ENCODE results near the gene VPS51.

VPS51 gene

DNA sequence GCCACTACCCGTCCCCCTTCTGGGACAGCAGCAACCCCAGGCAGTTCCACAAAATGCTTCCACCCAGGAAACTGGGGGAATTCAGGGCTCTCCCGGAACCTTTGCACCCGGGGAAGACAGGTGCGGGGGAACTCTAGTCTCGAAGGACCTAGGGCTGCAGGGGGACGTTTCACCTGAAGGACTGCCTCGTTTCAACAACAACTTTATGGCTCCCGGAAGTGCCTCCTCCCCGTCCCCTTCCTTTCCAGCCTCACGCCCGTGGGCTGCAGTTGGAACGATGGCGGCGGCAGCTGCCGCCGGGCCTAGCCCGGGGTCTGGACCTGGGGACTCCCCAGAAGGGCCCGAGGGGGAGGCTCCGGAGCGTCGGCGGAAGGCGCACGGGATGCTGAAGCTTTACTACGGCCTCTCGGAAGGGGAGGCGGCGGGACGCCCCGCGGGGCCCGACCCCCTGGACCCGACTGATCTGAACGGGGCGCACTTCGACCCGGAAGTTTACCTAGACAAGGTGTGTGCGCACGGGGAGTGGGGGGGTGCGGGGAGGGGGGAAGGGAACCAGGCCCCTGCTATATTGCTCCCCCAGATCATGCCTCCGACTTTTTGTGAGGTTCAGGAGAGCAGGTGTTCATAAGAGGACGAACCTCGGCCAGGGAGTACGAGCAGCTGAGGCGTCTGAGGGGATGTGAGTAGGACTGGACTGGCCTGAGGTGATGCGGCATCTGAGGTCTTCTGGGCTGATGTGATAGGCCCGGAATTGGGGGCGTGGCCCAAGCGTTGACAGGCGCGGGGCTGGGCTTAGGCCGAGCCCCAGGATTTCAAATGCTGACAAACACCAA lies at the start of gene VPS51:
Gene VPS51 (plus strand): TSS at position 241 of the 833 bp plus-strand sequence. CDS start 37 bp downstream, at position 278.
- peak; percentile 89 for DNase-seq

DNA sequence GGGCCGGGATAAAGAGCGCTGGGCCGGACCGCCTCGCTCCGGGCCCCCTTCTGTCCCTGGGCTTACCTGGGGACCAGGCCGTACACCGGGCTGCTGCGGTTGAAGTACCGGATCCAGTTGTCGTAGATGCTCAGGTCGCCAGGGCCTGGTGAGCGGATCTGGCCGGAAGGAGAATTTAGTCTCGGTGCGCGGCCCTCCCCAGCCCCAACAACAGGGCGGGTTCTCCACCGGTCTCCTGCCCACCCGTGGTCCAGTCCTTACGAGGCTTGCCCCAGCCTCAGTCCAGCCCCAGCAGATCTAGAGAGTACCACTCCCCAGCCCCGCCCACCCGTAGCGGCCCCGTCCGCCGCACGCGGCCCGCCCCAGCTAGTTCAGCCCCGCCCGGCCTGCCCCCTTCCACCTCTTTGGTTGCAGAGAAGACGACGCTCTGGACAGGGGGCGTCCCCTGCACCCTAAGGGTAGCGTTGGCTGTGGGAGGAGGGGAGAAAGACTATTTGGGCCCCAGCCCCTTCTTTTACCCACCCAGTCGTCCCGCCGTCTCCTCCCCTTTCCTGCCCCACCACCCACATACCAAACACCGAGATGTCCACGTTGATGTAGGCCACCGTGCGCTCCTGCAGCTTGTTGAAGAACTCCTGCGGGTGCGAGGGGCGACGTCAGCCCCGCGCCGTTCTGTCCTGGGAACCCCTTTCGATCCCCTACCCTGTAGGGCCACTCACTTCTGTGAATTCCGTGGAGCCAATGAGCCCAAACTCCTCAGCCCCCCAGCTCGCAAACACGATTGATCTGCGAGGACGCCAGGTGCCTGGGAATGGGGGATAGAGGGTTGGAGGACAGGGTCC lies 48.2 kb upstream of the VPS51 start:
- peak; percentile 23 for DNase-seq

- DNase-seq, result no peak
These were observed 44.6 kb upstream of the VPS51 start for GRCh38 chr11:65051398-65051858.

DNA sequence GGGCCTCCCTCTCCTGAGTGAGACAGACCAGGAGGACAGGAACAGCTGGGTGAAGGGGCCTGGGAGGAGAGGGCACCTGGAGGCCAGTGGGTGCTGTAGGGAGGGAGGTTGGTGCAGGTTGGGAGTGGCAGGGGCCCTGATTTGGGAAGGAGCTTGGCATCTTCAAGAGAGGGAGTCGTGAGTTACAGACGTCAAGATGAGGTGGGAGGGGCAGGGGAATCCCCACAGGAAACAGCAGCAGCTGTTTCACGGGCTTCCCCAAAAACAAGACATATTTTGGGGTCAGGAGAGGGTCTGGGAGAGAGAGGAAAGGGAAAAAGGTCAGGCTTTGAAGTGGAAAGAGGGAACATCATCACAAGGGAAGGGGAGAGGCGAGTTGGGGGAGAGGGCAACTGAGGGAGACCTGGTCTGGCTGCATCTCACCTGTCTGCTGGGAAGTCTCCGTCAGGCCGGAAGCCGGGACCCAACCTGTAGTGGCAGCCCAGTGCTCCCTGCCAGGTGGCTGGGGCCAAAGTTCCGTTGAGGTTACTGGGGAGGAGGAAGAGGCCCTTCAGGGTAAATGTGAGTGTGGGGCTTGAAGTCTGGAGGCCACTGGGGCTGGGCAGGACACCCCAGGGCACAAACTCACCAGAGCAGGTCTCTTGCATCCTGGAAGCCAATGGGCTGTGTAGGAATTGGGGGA lies 42.0 kb upstream of the VPS51 start:
- peak; percentile 22 for DNase-seq

- no peak for DNase-seq
These were observed 40.5 kb upstream of the VPS51 start for GRCh38 chr11:65055538-65055937.

DNA sequence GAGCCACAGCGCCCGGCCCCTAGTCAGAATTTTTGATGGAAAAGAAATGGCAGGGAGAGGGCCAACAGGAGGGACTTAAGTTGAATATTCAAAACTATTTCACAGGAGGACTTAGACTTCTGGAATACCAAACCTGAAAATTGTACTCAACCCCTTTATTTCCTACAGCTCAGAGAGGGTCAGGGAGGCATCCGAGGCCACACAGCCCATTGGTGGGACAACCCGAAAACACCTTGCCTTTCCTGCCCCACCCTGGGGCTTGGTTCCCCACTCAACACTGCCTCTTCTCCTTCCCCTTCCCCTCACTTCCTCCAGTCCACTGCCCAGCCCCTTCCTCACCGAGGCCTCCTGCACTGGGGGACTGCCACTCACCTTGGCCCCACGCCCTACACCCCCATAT lies 39.0 kb upstream of the VPS51 start:
- DNase-seq, result no peak

DNA sequence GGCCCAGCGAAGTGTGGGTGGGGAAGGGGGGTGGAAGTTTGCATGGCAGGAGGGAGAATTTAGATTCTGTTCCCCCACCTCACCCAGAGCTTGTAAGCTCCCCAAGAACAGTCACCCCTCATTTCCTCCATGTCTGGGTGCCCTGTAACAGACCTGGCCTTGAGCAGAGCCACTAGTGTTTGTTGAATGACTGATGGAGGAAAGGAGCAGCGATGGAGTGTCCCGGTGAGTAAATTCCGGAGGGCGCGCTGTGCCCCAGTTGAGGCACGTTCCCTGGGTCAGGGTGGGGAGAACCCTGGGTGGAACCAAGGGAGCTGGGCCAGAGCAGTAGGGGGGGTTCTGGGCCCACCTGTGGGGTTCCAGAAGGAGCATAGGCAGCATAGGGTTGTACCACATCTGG lies 38.5 kb upstream of the VPS51 start:
- no peak for DNase-seq

- no peak for DNase-seq
These were observed 38.0 kb upstream of the VPS51 start for GRCh38 chr11:65058012-65058411.

DNA sequence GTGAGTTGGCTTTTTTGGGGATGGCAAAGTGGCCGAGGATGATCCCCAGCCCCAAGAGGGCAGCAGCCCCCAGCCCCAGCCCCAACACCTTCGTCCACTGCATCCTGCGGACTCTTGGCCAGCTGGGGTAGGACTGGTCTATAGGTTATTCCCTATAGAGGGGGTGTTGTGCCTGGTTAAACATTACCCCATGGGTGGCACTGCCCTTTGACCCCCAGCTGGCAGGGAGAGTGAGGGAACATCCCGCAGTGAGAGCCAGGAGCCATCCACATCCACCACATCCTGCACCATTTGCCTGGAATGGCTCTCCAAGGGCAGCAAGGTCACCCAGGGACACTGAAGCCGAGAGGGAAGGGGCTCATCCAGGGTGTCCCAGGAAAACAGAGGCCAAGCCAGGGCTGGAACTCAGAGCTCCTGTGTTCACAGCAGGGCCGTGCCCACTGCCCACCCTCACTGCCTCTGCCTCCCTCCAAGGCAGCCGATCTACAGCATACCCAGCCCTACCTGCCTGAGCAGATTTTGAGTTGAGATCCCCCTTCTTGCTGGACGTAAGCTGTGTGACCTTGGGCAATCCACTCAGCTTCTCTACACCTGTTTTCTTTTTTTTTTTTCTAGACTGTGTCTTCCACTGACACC lies 37.5 kb upstream of the VPS51 start, which contains the start of gene NAALADL1:
Gene NAALADL1 (minus strand): TSS at position 135 of the 636 bp plus-strand sequence. CDS start 32 bp downstream, at position 103.
- DNase-seq, result no peak

- no peak for DNase-seq
These were observed 36.5 kb upstream of the VPS51 start for GRCh38 chr11:65059523-65059922.

DNA sequence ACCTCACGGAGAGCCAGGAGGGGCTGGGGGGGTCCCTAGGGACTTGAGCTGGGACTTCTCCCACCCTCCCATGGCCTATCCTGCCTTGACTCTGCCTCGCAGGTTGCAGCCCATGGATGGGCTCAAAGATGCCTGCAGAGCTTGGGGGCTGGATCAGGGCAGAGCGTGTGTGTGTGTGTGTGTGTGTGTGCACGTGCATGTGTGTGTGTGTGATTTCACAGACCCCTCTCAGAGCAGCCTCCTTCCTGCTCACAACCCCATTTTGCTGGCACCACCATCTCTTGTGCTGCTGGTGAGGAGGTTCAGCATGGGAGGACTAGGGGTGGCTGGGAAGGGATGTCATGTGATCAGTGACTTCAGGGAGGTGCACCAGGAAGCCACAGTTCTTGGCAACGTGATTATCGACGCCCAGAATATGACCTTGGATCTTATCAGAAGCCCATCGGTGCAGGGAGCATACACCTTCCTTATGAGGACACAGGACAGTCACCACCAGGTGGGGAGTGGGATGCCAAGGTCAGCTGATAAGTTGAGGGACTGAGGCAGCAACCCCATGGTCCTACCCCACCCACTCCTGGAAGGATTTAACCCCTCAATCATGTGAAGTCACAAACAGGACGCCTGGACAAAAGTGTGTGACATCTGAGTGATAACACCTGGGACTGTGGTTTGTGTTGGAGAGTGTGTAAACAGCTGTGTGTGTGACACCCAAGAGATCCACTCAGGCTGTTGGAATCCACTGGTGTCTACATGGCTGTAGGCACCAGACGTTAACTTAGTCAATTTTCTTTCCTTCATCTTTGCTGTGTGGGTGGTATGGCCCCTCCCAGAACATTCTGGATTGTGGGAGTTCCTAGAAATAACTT lies 35.8 kb upstream of the VPS51 start:
- DNase-seq, result no peak

- DNase-seq, result no peak
These were observed 35.1 kb upstream of the VPS51 start for GRCh38 chr11:65060913-65061408.

- DNase-seq, result no peak
These were observed 32.5 kb upstream of the VPS51 start for GRCh38 chr11:65063532-65063931.

- no peak for DNase-seq
These were observed 31.2 kb upstream of the VPS51 start for GRCh38 chr11:65064847-65065240.

- no peak for DNase-seq
These were observed 30.2 kb upstream of the VPS51 start for GRCh38 chr11:65065851-65066250.

DNA sequence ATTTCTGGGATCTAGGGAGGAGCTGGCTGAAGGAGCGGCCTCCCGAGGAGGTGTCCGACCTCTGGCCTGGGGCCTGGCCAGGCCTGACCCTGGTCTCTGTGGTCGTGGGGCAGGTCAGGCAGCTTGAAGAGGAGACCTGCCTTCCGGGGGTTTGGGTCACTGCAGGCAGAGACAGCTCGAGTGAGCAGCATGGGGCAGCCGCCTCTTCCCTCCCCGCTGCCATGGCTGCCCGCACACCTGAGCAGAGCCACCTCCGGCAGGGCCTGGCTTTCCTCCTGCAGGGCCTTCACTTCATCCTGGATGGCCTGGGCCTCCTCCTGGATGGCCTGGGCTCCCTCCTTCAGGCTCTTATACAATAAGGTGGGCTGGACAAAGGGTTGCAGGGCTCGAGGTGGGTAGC lies 29.7 kb upstream of the VPS51 start:
- no peak for DNase-seq

DNA sequence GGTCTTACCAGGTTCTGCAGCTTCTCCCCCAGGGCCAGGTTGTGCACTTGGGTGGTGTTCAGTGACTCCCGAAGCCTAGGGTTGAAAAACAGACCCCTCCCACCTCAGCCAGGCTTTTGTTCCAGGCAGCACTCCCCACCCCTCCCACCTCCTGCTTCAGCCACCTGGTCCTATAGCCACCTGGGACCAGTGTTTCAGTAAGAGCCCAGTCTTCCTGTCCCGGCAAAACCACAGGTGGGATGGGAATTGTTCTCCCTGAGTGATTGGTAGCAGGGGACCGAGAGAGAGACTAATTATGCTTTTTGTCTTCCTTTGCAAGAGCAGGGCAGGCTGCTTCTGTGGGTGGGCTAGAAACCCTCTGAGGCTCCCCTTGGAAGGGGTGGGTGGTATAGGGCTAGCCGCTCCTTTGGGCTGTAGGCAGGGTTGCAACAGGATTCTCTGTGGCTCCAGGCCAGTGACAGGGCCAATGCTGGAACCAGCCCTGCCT lies 29.2 kb upstream of the VPS51 start:
- DNase-seq, result no peak

GRCh38 chr11:65067446-65067845 lies 28.6 kb upstream of the VPS51 start:
- DNase-seq, result no peak

GRCh38 chr11:65069217-65069616 lies 26.8 kb upstream of the VPS51 start:
- no peak for DNase-seq

DNA sequence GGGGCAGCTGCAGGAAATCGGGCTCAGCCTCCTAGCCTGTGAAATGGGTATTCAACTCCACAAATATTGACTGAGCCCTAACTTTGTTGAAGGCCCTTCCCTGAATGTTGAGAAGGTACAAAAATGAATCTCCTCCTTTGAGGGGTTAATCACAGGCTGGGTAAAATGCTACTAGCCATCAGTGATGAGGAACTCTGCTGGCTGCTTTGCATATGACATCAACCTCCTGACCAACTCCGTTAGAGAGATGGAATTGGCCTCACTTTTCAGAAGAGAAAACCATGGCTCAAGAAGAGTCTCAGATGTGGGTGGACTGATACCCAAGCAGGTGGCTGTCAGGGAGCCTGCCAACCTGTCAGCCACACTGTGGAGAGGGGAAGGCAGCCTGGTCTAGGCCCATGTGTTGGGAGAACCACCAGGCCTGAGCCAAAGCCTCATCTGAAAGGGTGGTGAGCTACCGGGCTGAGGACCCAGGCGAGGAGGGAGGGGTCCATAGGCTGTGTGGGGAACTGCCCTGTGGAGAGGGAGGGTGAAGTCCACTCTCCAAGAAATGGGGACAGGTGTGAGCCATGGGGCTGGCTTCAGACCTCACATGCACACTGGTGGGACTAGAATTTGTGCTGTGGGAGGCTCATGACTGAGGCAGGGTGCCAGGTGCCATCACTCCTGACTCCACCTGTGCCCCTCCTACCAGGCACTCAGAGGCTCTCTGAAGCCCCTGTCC lies 23.9 kb upstream of the VPS51 start:
- DNase-seq, result no peak

DNA sequence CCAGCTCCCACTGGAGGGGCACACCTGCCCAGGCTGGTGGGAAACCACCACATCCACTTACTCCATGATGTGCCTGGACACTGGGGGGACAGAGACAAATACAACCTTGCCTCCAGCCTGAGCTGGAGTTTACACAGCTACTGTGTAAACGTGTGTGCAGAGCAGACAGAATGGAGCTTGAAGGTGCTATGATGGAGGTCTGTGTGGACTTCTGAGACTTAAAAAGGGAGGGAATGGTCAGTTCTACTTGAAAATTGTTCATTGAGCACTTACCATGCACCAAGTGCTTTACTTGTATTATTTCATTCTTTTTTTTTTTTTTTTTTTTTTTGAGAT lies 23.4 kb upstream of the VPS51 start:
- DNase-seq, result no peak
